PC-3 (cell line): ENCODE results near the gene DGLUCY.

Experiments used
- EZH2 ChIP-seq: fragments of 300-600 bp; sonication (generic); IDR thresholded peaks from one replicate; pipeline ENCODE4 v1.6.1; 2017; ENCODE audit warnings: antibody characterized with exemption, mild to moderate bottlenecking, low read length; ENCODE audit not compliant: unreplicated experiment
- EZH2phosphoT487 ChIP-seq: fragments of 300-600 bp; sonication (generic); IDR thresholded peaks from 2 replicates; pipeline ENCODE4 v1.6.1; 2018; ENCODE audit warnings: mild to moderate bottlenecking, antibody characterized with exemption, low read length, borderline replicate concordance
- TF ChIP-seq, protein P1 (sequence below): fragments of 300-600 bp; sonication (generic); conservative IDR thresholded peaks from 2 replicates; pipeline ENCODE4 v1.5.1; 2017; ENCODE audit warnings: antibody characterized with exemption, low read depth, mild to moderate bottlenecking, low read length

DNA sequence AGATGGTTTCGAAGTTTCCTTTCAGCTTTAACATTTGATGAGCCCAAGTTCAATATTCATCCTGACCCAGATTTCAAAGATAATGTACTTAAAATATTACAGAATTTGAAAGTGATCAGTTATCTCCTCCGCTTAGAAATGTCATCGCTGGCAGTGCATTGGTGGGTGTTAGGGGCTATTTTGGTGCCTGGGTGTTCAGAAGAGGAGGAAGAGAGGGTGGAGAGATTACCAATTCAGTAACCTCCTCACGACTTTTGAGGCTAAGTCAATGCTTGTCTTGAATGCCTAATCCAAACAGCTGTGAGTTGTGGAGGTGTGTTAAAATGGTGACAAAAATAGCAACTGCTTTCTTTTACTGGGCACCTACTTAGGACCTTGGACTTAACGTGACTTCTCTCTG is 13.8 kb upstream of the DGLUCY start:
- TF ChIP-seq, protein P1, sequence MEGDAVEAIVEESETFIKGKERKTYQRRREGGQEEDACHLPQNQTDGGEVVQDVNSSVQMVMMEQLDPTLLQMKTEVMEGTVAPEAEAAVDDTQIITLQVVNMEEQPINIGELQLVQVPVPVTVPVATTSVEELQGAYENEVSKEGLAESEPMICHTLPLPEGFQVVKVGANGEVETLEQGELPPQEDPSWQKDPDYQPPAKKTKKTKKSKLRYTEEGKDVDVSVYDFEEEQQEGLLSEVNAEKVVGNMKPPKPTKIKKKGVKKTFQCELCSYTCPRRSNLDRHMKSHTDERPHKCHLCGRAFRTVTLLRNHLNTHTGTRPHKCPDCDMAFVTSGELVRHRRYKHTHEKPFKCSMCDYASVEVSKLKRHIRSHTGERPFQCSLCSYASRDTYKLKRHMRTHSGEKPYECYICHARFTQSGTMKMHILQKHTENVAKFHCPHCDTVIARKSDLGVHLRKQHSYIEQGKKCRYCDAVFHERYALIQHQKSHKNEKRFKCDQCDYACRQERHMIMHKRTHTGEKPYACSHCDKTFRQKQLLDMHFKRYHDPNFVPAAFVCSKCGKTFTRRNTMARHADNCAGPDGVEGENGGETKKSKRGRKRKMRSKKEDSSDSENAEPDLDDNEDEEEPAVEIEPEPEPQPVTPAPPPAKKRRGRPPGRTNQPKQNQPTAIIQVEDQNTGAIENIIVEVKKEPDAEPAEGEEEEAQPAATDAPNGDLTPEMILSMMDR = no peak
- TF ChIP-seq EZH2phosphoT487 (no peak), EZH2 (no peak)
